HG02870 (cell line): ENCODE data around the gene AKAP8.
"Not testable (repeated sequence)": the region's sequence is repeated elsewhere in the genome, so short reads cannot be mapped to it uniquely, and the experiment has no call there.

ENCODE experiments used
- ATAC-seq: cut with Tn5 transposase; IDR thresholded peaks from one replicate; pipeline ENCODE4 v1.9.1; 2021; ENCODE audit warnings: mild to moderate bottlenecking, moderate library complexity; ENCODE audit not compliant: unreplicated experiment

AKAP8 gene

GRCh38 chr19:15337202-15337601 lies 42.4 kb downstream of the AKAP8 start:
- no peak for ATAC-seq

DNA sequence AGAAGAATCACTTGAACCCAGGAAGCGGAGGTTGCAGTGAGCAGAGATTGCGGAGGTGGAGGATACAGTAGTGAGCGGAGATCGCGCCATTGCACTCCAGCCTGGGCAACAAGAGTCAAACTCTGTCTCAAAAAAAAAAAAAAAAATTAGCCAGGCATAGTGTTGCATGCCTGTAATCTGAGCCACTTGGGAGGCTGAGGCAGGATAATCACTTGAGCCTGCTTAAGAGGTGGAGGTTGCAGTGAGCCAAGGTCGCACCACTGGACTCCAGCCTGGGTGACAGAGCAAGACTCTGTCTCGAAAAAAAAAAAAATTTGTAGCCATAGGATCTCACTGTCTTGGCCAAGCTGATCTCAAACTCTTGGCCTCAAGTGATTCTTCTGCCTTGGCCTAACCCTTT lies 43.6 kb downstream of the AKAP8 start:
- ATAC-seq = not testable (repeated sequence)

- ATAC-seq = peak; percentile 39
Measured at GRCh38 chr19:15332311-15332996, 47.1 kb downstream of the AKAP8 start, which contains the start of gene BRD4. Gene BRD4, minus strand, starts transcription at chr19:15332539. Its CDS starts 59,440 bp downstream, at chr19:15273099.

DNA sequence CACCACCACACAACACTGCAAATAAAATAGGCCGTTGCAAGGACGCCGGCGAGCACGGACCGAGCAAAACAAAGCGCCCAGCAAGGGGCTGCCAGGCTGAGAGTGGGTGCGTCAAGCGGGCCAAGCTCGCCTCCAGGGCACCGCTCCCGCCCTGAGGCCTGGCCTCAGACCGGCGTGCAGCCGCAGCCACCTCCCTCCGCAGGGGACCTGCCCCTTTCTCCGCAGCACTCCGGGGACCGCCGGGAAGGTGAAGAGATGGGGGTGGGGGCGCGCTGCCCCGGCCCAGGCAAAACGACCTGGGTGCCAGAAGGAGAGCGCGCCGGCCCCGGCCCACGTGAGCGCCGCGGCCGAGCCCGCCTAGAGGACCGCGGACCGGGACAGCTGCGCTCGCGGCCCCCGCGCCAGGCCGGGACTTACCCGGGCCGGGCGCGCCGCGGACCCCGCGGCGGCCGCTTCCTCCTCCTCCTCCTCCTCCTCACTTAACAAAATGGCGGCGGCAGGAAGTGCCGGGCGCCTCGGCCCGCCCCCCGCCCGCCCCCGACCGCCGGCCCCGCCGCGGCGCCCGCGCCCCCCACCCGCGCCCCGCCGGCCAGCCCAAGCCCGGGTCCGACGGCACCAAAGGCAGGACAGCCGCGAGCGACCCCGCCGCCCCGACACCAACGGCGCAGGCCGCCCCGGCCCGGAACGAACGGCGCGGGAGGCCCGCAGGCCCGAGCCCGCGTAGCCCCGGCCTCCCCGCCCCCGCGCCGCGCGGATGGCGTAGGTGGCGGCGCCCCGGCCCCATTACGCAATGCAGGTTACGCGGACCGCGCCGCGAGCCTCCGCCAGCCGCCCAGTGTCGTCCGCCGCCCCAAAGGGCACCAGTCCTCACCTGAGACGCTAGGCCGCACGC lies 47.9 kb downstream of the AKAP8 start:
- ATAC-seq = peak; percentile 34

DNA sequence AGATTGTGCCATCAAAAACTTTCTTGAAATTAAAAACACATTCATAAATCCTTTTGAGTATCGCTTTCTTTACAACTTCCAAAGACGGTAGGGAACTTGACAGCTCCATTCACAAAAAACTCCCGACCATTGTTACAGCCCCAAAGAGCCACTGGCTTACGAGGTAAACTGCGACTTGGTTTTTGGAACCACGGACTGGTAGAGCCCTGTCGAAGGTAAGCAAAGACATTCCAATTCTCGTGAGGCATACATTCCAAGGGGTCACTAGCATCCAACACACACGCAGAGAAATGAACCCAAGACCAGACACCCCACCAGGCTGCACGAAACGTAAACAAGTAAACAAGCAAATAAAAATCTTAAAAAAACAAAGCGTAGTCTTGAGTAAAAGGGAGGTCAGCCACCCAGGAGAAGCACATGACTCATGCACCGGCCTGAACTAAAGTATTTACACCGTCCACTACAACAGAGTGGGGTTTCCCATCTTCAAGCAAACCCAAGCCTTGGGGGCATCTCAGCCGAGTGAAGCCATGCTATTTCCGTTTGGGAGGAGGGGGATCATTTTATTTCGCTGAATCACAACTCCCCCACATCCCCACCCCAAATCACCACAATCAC lies 48.7 kb downstream of the AKAP8 start:
- ATAC-seq = no peak

GRCh38 chr19:15328312-15328711 lies 51.3 kb downstream of the AKAP8 start:
- no peak for ATAC-seq

DNA sequence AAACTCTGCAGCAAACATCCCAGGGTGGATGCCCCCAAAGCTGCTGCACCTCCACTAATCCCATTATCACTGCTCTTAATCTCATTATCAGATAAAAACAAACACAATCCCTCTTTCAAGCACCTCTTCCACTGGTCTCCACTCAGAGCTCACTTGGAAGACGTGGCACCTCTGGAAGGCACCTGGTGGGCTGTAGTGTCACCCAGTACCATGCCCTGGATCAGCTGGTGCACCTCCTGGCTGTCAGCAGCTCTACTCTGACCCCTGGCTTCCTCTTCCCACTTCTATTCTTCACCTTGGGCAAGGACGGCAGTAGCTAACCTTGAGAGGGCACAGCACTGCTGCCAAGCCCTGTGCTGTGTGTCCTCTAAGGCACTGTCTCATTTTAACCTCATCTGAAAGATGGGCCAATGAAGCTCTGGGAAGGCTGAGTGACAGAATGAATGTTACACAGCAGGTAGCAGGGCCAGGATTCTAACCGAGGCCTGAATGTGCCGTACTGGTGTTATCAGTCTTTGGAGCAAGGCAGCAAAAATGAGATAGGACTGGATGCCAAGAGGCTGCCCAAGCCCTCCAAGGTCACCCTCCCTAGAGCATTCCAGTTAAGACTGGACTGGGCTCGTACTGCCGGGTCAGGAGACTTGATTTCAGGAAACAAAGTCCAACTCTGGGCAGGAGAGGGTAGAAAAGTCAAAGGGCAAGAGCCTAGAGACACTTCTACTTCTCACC lies 54.6 kb downstream of the AKAP8 start:
- no peak for ATAC-seq

- ATAC-seq = no peak
Measured at GRCh38 chr19:15323496-15324235, 55.9 kb downstream of the AKAP8 start.

DNA sequence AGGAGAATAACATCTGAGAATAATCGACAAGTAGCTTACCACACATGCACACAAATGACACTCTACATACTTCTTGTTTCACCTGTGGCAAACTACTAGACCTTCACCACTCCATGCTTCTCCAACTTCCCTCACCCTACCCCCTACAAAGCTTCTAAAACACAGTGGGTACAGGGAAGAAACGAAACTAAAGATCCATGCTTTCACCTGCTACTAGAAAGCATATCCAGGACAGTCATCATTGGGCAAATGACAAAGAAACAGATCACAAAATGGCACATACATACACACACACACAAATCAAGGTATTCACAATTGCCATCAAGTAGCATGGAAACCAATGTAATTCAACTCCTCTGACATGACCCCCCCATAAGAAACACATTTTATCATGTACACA lies 57.8 kb downstream of the AKAP8 start:
- ATAC-seq = no peak

GRCh38 chr19:15320116-15320515 lies 59.5 kb downstream of the AKAP8 start:
- ATAC-seq = no peak

- no peak for ATAC-seq
Measured at GRCh38 chr19:15318241-15318691, 61.3 kb downstream of the AKAP8 start.

- no peak for ATAC-seq
Measured at GRCh38 chr19:15317392-15318071, 62.1 kb downstream of the AKAP8 start.

- ATAC-seq = no peak
Measured at GRCh38 chr19:15316498-15316897, 63.1 kb downstream of the AKAP8 start.

DNA sequence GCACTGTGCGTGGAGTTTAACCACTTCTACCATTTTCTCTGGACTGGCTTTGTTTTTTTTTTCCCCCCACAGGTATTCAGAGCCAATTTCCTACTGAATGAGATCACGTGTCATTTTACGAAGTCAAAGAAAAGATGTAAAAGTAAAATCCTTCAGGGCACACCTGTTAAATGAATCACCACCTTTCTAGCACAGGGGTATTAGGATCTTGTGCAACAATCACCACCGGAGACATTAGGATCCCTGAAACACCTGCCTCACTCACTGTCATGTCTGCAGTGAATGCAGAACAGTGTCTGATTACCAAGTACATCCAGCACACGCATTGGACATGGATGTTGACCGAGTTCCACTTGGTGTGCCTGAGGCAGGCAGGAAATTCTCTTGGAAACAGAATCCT lies 64.5 kb downstream of the AKAP8 start:
- no peak for ATAC-seq

GRCh38 chr19:15313649-15314279 lies 65.8 kb downstream of the AKAP8 start:
- no peak for ATAC-seq

GRCh38 chr19:15307169-15307568 lies 72.4 kb downstream of the AKAP8 start:
- no peak for ATAC-seq

GRCh38 chr19:15305582-15306334 lies 73.8 kb downstream of the AKAP8 start:
- no peak for ATAC-seq

GRCh38 chr19:15304140-15304705 lies 75.4 kb downstream of the AKAP8 start:
- no peak for ATAC-seq
